OCI-LY3 (cell line): Measurements from ENCODE around the gene CEMIP2.

Experiments
- EZH2phosphoT487 ChIP-seq: fragments of 200-600 bp; shearing (Covaris generic); IDR thresholded peaks from 2 replicates; pipeline ENCODE4 v1.6.1; 2018; ENCODE audit warnings: antibody characterized with exemption, mixed run types, low read depth
- TF ChIP-seq, protein P1 (sequence below): fragments of 200-600, 300-600 bp; sonication (generic); IDR thresholded peaks from 2 replicates; pipeline ENCODE4 v1.5.1; 2014; ENCODE audit warnings: antibody characterized with exemption, low read length, low read depth

DNA sequence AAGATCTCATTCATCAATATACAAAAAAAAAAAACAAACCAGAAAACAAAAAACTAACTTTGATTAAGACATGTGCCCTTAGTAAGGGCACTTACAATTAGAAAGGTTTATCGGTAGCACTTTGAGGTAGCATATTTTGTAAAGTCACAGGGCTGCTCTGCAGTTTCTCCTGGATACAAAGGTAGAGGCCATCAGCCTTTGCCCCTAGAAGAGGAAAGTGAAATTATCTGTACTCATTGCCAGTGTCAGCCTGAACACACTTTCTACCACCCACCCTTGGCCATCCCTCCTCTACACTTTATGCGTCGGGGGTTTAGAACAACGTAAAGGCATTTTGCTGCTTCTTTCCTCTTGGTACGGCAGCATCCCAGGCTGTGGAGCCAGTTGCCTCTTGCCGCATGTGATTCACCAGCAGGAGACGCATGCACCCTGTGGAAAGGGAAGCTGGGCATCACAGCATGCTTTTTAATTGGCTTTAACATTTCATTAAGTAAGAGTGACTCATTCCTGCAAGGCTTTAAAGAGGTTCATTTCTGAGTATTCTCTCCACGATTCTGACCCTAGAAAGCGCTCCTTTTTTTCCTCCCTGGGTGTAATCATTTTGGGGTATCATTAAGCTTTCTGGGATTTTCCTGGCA is 84.6 kb downstream of the CEMIP2 start:
- TF ChIP-seq, protein P1, sequence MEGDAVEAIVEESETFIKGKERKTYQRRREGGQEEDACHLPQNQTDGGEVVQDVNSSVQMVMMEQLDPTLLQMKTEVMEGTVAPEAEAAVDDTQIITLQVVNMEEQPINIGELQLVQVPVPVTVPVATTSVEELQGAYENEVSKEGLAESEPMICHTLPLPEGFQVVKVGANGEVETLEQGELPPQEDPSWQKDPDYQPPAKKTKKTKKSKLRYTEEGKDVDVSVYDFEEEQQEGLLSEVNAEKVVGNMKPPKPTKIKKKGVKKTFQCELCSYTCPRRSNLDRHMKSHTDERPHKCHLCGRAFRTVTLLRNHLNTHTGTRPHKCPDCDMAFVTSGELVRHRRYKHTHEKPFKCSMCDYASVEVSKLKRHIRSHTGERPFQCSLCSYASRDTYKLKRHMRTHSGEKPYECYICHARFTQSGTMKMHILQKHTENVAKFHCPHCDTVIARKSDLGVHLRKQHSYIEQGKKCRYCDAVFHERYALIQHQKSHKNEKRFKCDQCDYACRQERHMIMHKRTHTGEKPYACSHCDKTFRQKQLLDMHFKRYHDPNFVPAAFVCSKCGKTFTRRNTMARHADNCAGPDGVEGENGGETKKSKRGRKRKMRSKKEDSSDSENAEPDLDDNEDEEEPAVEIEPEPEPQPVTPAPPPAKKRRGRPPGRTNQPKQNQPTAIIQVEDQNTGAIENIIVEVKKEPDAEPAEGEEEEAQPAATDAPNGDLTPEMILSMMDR, result no peak
- no peak for TF ChIP-seq EZH2phosphoT487
